Chondrocyte (in vitro differentiated cells): ENCODE results near the gene EXOC7. TPM values are rescaled to one million over a fixed set of nuclear protein-coding genes. Genes with fewer than 3 reads are reported as not detected.

Experiments used
- DNase-seq: peaks from one replicate; pipeline ENCODE4 v3.0.0; 2021; ENCODE audit warnings: mixed read lengths, low spot score
- H3K27ac Mint-ChIP-seq: one replicate; pipeline ENCODE4 v1.8.0; 2021; ENCODE audit warnings: mild to moderate bottlenecking, moderate library complexity, mixed read lengths; ENCODE audit not compliant: unreplicated experiment
- H3K27me3 Mint-ChIP-seq: 2 replicates; pipeline ENCODE4 v1.8.0; 2021; ENCODE audit warnings: low read depth, mixed read lengths
- H3K36me3 Mint-ChIP-seq: 2 replicates; pipeline ENCODE4 v1.8.0; 2021; ENCODE audit warnings: low read depth, mixed read lengths
- H3K4me1 Mint-ChIP-seq: 2 replicates; pipeline ENCODE4 v1.8.0; 2021; ENCODE audit warnings: low read depth, mild to moderate bottlenecking, mixed read lengths
- H3K4me3 Mint-ChIP-seq: one replicate; pipeline ENCODE4 v1.8.0; 2021; ENCODE audit warnings: mild to moderate bottlenecking, moderate library complexity, mixed read lengths; ENCODE audit not compliant: unreplicated experiment
- H3K9me3 Mint-ChIP-seq: 2 replicates; pipeline ENCODE4 v1.8.0; 2021; ENCODE audit warnings: low read depth, mixed read lengths
- CTCF ChIP-seq: fragments of 200-600 bp; sonication (generic); IDR thresholded peaks from 2 replicates; pipeline ENCODE4 v1.5.0; 2021; ENCODE audit warnings: antibody characterized with exemption, mild to moderate bottlenecking, moderate library complexity
- total RNA-seq: library from RNA; stranded (reverse); gene quantifications from 3 replicates; pipeline ENCODE4 v1.2.1, GENCODE V29; 2021

EXOC7 gene
- total RNA-seq, 1 donor from 2014 or later = 131 TPM

GRCh38 chr17:76107509-76107908, 3.9 kb upstream of the EXOC7 start:
- peaks cover 8% of the 10 kb centered on the region for H3K4me1 Mint-ChIP-seq
- H3K27me3 Mint-ChIP-seq = no peaks in the 10 kb centered on the region
- H3K4me3 Mint-ChIP-seq = no peak overlapping the region
- no peaks in the 10 kb centered on the region for H3K9me3 Mint-ChIP-seq
- H3K27ac Mint-ChIP-seq = no peak overlapping the region
- H3K36me3 Mint-ChIP-seq = no peaks in the 10 kb centered on the region
- peak; percentile 68 for TF ChIP-seq CTCF
- no peak for DNase-seq

GRCh38 chr17:76106703-76107102, 3.1 kb upstream of the EXOC7 start:
- Mint-ChIP-seq H3K9me3 (no peaks in the 10 kb centered on the region), H3K4me3 (no peak overlapping the region), H3K27me3 (no peaks in the 10 kb centered on the region), H3K27ac (no peak overlapping the region), H3K4me1 (peaks cover 8% of the 10 kb centered on the region), H3K36me3 (no peaks in the 10 kb centered on the region)
- DNase-seq = no peak
- no peak for TF ChIP-seq CTCF

- peaks cover 6% of the 10 kb centered on the region for H3K36me3 Mint-ChIP-seq
- peaks cover 8% of the 10 kb centered on the region for H3K4me1 Mint-ChIP-seq
- H3K9me3 Mint-ChIP-seq = no peaks in the 10 kb centered on the region
- no peaks in the 10 kb centered on the region for H3K27me3 Mint-ChIP-seq
- TF ChIP-seq CTCF = no peak
- H3K27ac Mint-ChIP-seq = no peak overlapping the region
- no peak for DNase-seq
- H3K4me3 Mint-ChIP-seq = no peak overlapping the region
Measured at GRCh38 chr17:76104896-76105231, 1.3 kb upstream of the EXOC7 start.

GRCh38 chr17:76104140-76104895, 731 bp upstream of the EXOC7 start:
- Mint-ChIP-seq H3K27me3 (no peaks in the 10 kb centered on the region), H3K27ac (peak overlapping the region; percentile 97), H3K4me3 (peak overlapping the region; percentile 96), H3K9me3 (no peaks in the 10 kb centered on the region), H3K36me3 (peaks cover 10% of the 10 kb centered on the region), H3K4me1 (peaks cover 8% of the 10 kb centered on the region)
- TF ChIP-seq CTCF = no peak
- DNase-seq = no peak

- Mint-ChIP-seq H3K36me3 (peaks cover 12% of the 10 kb centered on the region), H3K9me3 (no peaks in the 10 kb centered on the region), H3K4me1 (peaks cover 8% of the 10 kb centered on the region), H3K27me3 (no peaks in the 10 kb centered on the region), H3K27ac (peak overlapping the region; percentile 97), H3K4me3 (peak overlapping the region; percentile 96)
- no peak for TF ChIP-seq CTCF
- DNase-seq = no peak
Measured at GRCh38 chr17:76102944-76103273, 678 bp downstream of the EXOC7 start.
